ENCODE data around the gene PCDHGB1. TPM values are rescaled to one million over a fixed set of nuclear protein-coding genes. Genes with fewer than 3 reads are reported as not detected.
"Not testable (repeated sequence)": the region's sequence is repeated elsewhere in the genome, so short reads cannot be mapped to it uniquely, and the experiment has no call there.

The PCDHGB1 gene
- total and polyA plus RNA-seq, 8 donors, result under 0.01 to 1.2 (median 0.43) TPM; not detected in 3

- no peaks in the 10 kb centered on the region for H3K4me1 ChIP-seq
- 53 to 69% (median 56%) methylated on average over 13 to 14 of the region's 14 CpGs for WGBS, 5 donors
- no peak for DNase-seq
- intact Hi-C loops (cut with DNase I; ENCODE audit: low total_unique reads), result no loop called here
- H3K36me3 ChIP-seq, result peaks cover 0 to 11% (median 0%) of the 10 kb centered on the region in 4 donors
- TF ChIP-seq POLR2AphosphoS5 (IDR thresholded peaks at IDR 0.05) (no peak), CTCF (IDR thresholded peaks at IDR 0.05) (no peak), POLR2A (IDR thresholded peaks at IDR 0.05) (no peak), EP300 (IDR thresholded peaks at IDR 0.05) (no peak)
- no peak overlapping the region for H3K4me3 ChIP-seq
- no peak overlapping the region for H3K27ac ChIP-seq
- H3K27me3 ChIP-seq, result peaks cover 0 to 73% (median 22%) of the 10 kb centered on the region in 3 donors
- peaks cover 54 to 100% (median 89%) of the 10 kb centered on the region in 4 donors for H3K9me3 ChIP-seq
Measured at GRCh38 chr5:141374627-141375026, 24.7 kb downstream of the PCDHGB1 start.

GRCh38 chr5:141375444-141376155, 25.7 kb downstream of the PCDHGB1 start:
- DNase-seq; H3K27ac ChIP-seq; H3K4me3 ChIP-seq; H3K4me1 ChIP-seq; intact Hi-C loops (cut with DNase I; ENCODE audit: low total_unique reads): not testable (repeated sequence)
- peaks cover 0 to 67% (median 16%) of the 10 kb centered on the region in 3 donors for H3K27me3 ChIP-seq
- WGBS, 5 donors, result 37 to 57% (median 46%) methylated on average over 18 to 40 of the region's 48 CpGs
- H3K36me3 ChIP-seq, result peaks cover 0 to 11% (median 0%) of the 10 kb centered on the region in 4 donors
- peaks cover 51 to 99% (median 87%) of the 10 kb centered on the region in 4 donors for H3K9me3 ChIP-seq

- Histone ChIP-seq H3K4me3 (peak within 1 kb of the TSS in 2 of 4 donors; percentile 8 to 16), H3K9me3 (peaks cover 34 to 99% (median 88%) of the 10 kb centered on the region in 4 donors), H3K27me3 (peaks cover 0 to 70% (median 5%) of the 10 kb centered on the region in 3 donors), H3K27ac (no peak within 1 kb of the TSS), H3K4me1 (no peaks in the 10 kb centered on the region), H3K36me3 (no peaks in the 10 kb centered on the region)
- WGBS, 5 donors, result 13 to 20% (median 18%) methylated on average over 31 to 37 of the region's 37 CpGs
- DNase-seq, result no peak
- TF ChIP-seq POLR2AphosphoS5 (IDR thresholded peaks at IDR 0.05), result no peak
- intact Hi-C loops (cut with DNase I; ENCODE audit: low total_unique reads), result no loop called here
Measured at GRCh38 chr5:141382469-141383294, 32.8 kb downstream of the PCDHGB1 start, which contains the start of gene PCDHGA7. Gene PCDHGA7, plus strand, starts transcription at chr5:141382742. Its CDS starts 158 bp downstream, at chr5:141382900.

- peaks cover 35 to 95% (median 85%) of the 10 kb centered on the region in 4 donors for H3K9me3 ChIP-seq
- peak overlapping the region in 1 of 4 donors; percentile 8 for H3K4me3 ChIP-seq
- intact Hi-C loops (cut with DNase I; ENCODE audit: low total_unique reads), result no loop called here
Measured at GRCh38 chr5:141383345-141383744, 33.4 kb downstream of the PCDHGB1 start.

More at GRCh38 chr5:141383345-141383744, 33.4 kb downstream of the PCDHGB1 start:
- WGBS, 5 donors, result 33 to 55% (median 36%) methylated on average over 14 to 21 of the region's 21 CpGs
- no peaks in the 10 kb centered on the region for H3K36me3 ChIP-seq
- TF ChIP-seq CTCF (IDR thresholded peaks at IDR 0.05), result no peak
- TF ChIP-seq POLR2AphosphoS5 (IDR thresholded peaks at IDR 0.05), result no peak
- TF ChIP-seq POLR2A (IDR thresholded peaks at IDR 0.05), result no peak
- TF ChIP-seq EP300 (IDR thresholded peaks at IDR 0.05), result no peak
- no peaks in the 10 kb centered on the region for H3K4me1 ChIP-seq
- H3K27ac ChIP-seq, result no peak overlapping the region
- H3K27me3 ChIP-seq, result peaks cover 0 to 66% (median 5%) of the 10 kb centered on the region in 3 donors
- DNase-seq, result no peak
